ENCODE results near the gene PBX1. TPM values are rescaled to one million over a fixed set of nuclear protein-coding genes. Genes with fewer than 3 reads are reported as not detected.

PBX1 gene
- total RNA-seq, 1 donor from 2014 or later: 29.7 TPM

DNA sequence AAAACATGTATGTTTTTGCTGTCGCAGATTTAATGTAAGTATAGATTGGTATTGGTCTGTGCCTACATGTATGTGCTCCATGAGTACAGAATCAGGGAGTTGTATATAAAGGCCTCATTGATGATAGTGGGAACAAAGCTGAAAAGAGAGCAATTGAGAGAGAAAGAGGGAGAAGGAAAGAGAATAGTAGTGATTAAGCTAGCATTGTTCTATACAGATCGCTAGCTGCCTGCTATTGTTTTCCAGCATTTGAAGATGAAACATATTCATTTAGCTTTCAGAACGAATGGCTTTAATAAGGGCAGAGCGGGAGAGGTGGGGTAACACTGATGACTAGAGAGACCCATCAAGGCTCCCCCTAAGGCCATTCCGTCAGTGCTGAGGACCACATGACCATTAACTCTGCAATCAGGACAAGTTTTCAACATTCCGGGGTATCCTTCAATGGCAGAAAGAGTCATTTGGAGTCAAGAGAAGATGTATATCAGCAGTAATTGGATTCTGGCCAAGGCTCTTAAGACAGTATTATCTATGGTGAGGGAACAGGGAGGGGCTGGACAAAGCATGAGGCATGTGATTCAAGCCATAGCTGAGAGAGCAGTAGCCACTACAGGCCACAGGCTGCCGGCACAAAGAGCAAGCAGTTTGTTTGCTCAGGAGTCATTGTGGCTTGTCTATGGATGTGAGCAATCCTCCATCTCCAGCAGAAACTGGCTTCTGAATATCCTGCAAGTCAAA lies 176.5 kb downstream of the PBX1 start:
- Mint-ChIP-seq H3K36me3 (ENCODE audit: unreplicated experiment) (no peaks in the 10 kb centered on the region), H3K9me3 (ENCODE audit: unreplicated experiment) (no peaks in the 10 kb centered on the region), H3K4me1 (ENCODE audit: unreplicated experiment) (peaks cover 6% of the 10 kb centered on the region), H3K27ac (ENCODE audit: unreplicated experiment) (no peak overlapping the region), H3K27me3 (ENCODE audit: unreplicated experiment) (no peaks in the 10 kb centered on the region), H3K4me3 (ENCODE audit: unreplicated experiment) (no peak overlapping the region)
- TF ChIP-seq, protein P1, sequence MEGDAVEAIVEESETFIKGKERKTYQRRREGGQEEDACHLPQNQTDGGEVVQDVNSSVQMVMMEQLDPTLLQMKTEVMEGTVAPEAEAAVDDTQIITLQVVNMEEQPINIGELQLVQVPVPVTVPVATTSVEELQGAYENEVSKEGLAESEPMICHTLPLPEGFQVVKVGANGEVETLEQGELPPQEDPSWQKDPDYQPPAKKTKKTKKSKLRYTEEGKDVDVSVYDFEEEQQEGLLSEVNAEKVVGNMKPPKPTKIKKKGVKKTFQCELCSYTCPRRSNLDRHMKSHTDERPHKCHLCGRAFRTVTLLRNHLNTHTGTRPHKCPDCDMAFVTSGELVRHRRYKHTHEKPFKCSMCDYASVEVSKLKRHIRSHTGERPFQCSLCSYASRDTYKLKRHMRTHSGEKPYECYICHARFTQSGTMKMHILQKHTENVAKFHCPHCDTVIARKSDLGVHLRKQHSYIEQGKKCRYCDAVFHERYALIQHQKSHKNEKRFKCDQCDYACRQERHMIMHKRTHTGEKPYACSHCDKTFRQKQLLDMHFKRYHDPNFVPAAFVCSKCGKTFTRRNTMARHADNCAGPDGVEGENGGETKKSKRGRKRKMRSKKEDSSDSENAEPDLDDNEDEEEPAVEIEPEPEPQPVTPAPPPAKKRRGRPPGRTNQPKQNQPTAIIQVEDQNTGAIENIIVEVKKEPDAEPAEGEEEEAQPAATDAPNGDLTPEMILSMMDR (IDR thresholded peaks at IDR 0.05): no peak
- no peak for DNase-seq (ENCODE audit: extremely low spot score, unreplicated experiment)

DNA sequence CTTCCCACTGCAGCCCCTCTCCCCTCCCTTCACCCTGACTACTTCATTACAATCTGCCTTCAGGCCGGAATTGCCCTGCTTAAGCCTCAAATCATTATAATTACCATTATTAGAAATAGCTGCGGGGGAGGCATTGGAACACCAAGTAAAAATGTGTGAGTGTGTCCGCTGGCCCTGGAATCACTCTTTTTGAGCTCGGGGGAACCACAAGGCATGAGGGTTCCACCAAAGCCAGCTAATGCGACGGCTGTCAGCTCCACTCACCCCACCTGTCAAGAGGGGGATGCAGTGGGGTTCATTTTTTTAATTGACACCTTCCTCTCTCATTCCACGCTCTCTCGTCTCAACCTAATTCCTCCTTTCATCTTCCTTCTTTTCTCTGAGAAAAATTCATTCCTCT lies 177.2 kb downstream of the PBX1 start:
- no peaks in the 10 kb centered on the region for H3K9me3 Mint-ChIP-seq (ENCODE audit: unreplicated experiment)
- no peaks in the 10 kb centered on the region for H3K27me3 Mint-ChIP-seq (ENCODE audit: unreplicated experiment)
- no peaks in the 10 kb centered on the region for H3K36me3 Mint-ChIP-seq (ENCODE audit: unreplicated experiment)
- TF ChIP-seq, protein P1 (IDR thresholded peaks at IDR 0.05): no peak
- DNase-seq (ENCODE audit: extremely low spot score, unreplicated experiment): no peak
- no peak overlapping the region for H3K4me3 Mint-ChIP-seq (ENCODE audit: unreplicated experiment)
- H3K4me1 Mint-ChIP-seq (ENCODE audit: unreplicated experiment): peaks cover 6% of the 10 kb centered on the region
- no peak overlapping the region for H3K27ac Mint-ChIP-seq (ENCODE audit: unreplicated experiment)

DNA sequence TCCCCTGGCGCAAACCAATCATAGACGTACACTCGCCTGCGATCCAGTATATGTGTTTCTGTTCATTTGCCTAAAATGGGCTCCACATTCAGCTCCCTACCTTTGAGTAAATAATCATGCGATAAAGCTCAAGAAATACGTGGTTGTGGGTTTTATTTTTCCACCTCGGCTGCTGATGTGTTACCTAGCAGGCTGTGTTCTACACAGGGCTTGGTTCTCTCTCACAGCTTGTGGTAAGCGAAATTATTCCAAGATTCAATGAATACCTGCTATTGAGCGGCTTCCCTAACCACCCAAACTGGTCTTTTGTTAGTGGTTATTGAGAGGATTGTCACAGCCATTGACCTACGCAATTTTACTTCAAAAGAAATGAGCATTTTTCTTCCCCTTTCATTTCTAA lies 180.2 kb downstream of the PBX1 start:
- peaks cover 9% of the 10 kb centered on the region for H3K4me1 Mint-ChIP-seq (ENCODE audit: unreplicated experiment)
- no peaks in the 10 kb centered on the region for H3K9me3 Mint-ChIP-seq (ENCODE audit: unreplicated experiment)
- H3K27me3 Mint-ChIP-seq (ENCODE audit: unreplicated experiment): no peaks in the 10 kb centered on the region
- DNase-seq (ENCODE audit: extremely low spot score, unreplicated experiment): no peak
- no peaks in the 10 kb centered on the region for H3K36me3 Mint-ChIP-seq (ENCODE audit: unreplicated experiment)
- H3K4me3 Mint-ChIP-seq (ENCODE audit: unreplicated experiment): no peak overlapping the region
- TF ChIP-seq, protein P1 (IDR thresholded peaks at IDR 0.05): no peak
- H3K27ac Mint-ChIP-seq (ENCODE audit: unreplicated experiment): no peak overlapping the region

DNA sequence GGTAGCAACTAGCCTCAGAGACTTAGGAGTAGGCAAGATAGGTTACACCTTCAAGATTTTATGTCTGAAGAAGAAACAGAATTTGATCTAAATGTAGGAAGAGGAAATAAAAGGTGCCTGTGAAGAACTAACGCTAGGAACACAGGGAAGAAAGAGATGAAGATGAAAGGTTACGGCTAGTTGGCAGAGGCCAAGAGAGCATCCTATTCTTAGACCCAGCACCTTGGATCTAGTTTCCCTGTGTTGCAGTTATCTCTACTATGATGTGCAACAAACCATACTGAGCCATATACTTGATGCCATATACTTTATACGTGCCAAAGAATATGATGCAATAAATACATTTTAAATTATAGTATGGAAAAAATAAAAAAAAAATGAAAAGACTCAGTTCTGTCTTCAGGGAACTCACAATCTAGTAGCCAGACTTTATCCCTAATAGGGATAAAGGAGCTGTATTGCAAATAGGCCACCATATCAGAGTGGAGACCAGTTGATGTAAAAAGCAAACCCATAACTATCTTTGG lies 181.1 kb downstream of the PBX1 start:
- Mint-ChIP-seq H3K4me3 (ENCODE audit: unreplicated experiment) (no peak overlapping the region), H3K36me3 (ENCODE audit: unreplicated experiment) (no peaks in the 10 kb centered on the region), H3K27ac (ENCODE audit: unreplicated experiment) (no peak overlapping the region), H3K27me3 (ENCODE audit: unreplicated experiment) (no peaks in the 10 kb centered on the region), H3K4me1 (ENCODE audit: unreplicated experiment) (peaks cover 8% of the 10 kb centered on the region), H3K9me3 (ENCODE audit: unreplicated experiment) (no peaks in the 10 kb centered on the region)
- TF ChIP-seq, protein P1 (IDR thresholded peaks at IDR 0.05): no peak
- DNase-seq (ENCODE audit: extremely low spot score, unreplicated experiment): no peak

DNA sequence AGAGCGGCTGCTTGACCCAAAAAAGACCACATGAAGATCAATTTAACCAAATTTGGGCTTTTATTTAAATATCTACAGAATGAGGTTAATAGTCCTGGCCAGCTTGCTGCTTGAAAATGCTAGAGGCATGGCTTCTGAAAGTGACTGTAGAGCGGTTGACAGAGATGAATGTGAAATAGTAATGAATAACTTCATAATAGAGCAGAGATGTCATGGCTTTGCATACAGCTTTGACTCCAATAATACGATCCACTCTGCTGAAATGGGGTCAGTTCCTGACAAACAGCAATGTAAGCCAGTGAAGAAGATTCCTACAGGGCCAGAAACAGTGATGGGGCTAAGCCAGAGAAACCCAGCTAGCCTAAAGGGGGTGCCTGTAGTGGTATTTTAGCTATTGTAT lies 183.8 kb downstream of the PBX1 start:
- TF ChIP-seq, protein P1 (IDR thresholded peaks at IDR 0.05): no peak
- no peak overlapping the region for H3K27ac Mint-ChIP-seq (ENCODE audit: unreplicated experiment)
- no peaks in the 10 kb centered on the region for H3K27me3 Mint-ChIP-seq (ENCODE audit: unreplicated experiment)
- H3K4me3 Mint-ChIP-seq (ENCODE audit: unreplicated experiment): no peak overlapping the region
- no peaks in the 10 kb centered on the region for H3K36me3 Mint-ChIP-seq (ENCODE audit: unreplicated experiment)
- H3K4me1 Mint-ChIP-seq (ENCODE audit: unreplicated experiment): peaks cover 5% of the 10 kb centered on the region
- DNase-seq (ENCODE audit: extremely low spot score, unreplicated experiment): no peak
- no peaks in the 10 kb centered on the region for H3K9me3 Mint-ChIP-seq (ENCODE audit: unreplicated experiment)

Measured in osteocyte (in vitro differentiated cells).